Neural progenitor cell (in vitro differentiated cells): ENCODE results near the gene CADM1. TPM values are rescaled to one million over a fixed set of nuclear protein-coding genes. Genes with fewer than 3 reads are reported as not detected.

ENCODE experiments used
- DNase-seq: peaks from one replicate; pipeline ENCODE4 v3.0.0-alpha.2; 2016; ENCODE audit warnings: low spot score
- H2AFZ ChIP-seq: fragments of 200-600 bp; sonication (generic); replicated peaks from 2 replicates; pipeline ENCODE4 v1.6.1; 2016; ENCODE audit warnings: antibody characterized with exemption
- H3F3A ChIP-seq: fragments of 200-600 bp; sonication (generic); 2 replicates; pipeline ENCODE4 v1.6.1; 2016; ENCODE audit warnings: antibody characterized with exemption, low read depth
- H3K27ac ChIP-seq: fragments of 200-600 bp; sonication (generic); 2 replicates; pipeline ENCODE4 v1.5.1; 2016; ENCODE audit warnings: mild to moderate bottlenecking
- H3K27me3 ChIP-seq: fragments of 200-600 bp; sonication (generic); 2 replicates; pipeline ENCODE4 v1.6.1; 2016; ENCODE audit warnings: mild to moderate bottlenecking, moderate library complexity
- H3K36me3 ChIP-seq: fragments of 200-600 bp; sonication (generic); 2 replicates; pipeline ENCODE4 v1.5.1; 2016
- H3K4me1 ChIP-seq: fragments of 200-600 bp; sonication (generic); 2 replicates; pipeline ENCODE4 v1.6.1; 2016; ENCODE audit warnings: mixed run types
- H3K4me2 ChIP-seq: fragments of 200-600 bp; sonication (generic); 2 replicates; pipeline ENCODE4 v1.6.1; 2016
- H3K4me3 ChIP-seq: fragments of 200-600 bp; sonication (generic); 2 replicates; pipeline ENCODE4 v1.5.1; 2016
- H3K79me2 ChIP-seq: fragments of 200-600 bp; sonication (generic); 2 replicates; pipeline ENCODE4 v1.6.1; 2016; ENCODE audit warnings: low read depth
- H3K9ac ChIP-seq: fragments of 200-600 bp; sonication (generic); 2 replicates; pipeline ENCODE4 v1.6.1; 2016
- H3K9me3 ChIP-seq: fragments of 200-600 bp; sonication (generic); 2 replicates; pipeline ENCODE4 v1.5.1; 2016; ENCODE audit warnings: low read depth
- H4K20me1 ChIP-seq: fragments of 200-600 bp; sonication (generic); 2 replicates; pipeline ENCODE4 v1.6.1; 2016; ENCODE audit warnings: low read depth
- H3K27ac Mint-ChIP-seq: 3 replicates; pipeline ENCODE4 v1.8.0; 2021; ENCODE audit warnings: mixed read lengths
- H3K27me3 Mint-ChIP-seq: 2 replicates; pipeline ENCODE4 v1.8.0; 2022; ENCODE audit warnings: low read depth, mild to moderate bottlenecking, inconsistent platforms, moderate library complexity, mixed read lengths; ENCODE audit not compliant: insufficient read depth
- H3K36me3 Mint-ChIP-seq: 3 replicates; pipeline ENCODE4 v1.8.0; 2021; ENCODE audit warnings: mixed read lengths
- H3K4me1 Mint-ChIP-seq: 3 replicates; pipeline ENCODE4 v1.8.0; 2021; ENCODE audit warnings: mixed read lengths
- H3K4me3 Mint-ChIP-seq: 3 replicates; pipeline ENCODE4 v1.8.0; 2021; ENCODE audit warnings: mild to moderate bottlenecking, moderate library complexity, mixed read lengths
- H3K9me3 Mint-ChIP-seq: 3 replicates; pipeline ENCODE4 v1.8.0; 2020; ENCODE audit warnings: mixed read lengths
- CTCF ChIP-seq: fragments of 200-600 bp; sonication (generic); IDR thresholded peaks from 2 replicates; pipeline ENCODE4 v1.5.1; 2017; ENCODE audit warnings: antibody characterized with exemption, mild to moderate bottlenecking
- EZH2 ChIP-seq: fragments of 200-600 bp; sonication (generic); IDR thresholded peaks from 2 replicates; pipeline ENCODE4 v1.6.1; 2017; ENCODE audit warnings: antibody characterized with exemption, mild to moderate bottlenecking, moderate library complexity
- EZH2phosphoT487 ChIP-seq: fragments of 200-600 bp; sonication (generic); IDR thresholded peaks from 2 replicates; pipeline ENCODE4 v1.6.1; 2017; ENCODE audit warnings: antibody characterized with exemption
- total RNA-seq: library from RNA; depleted of rRNA; stranded (reverse); fragments of >200 nt; gene quantifications from 2 replicates; pipeline ENCODE4 v1.2.3, GENCODE V29; 2015; ENCODE audit warnings: low replicate concordance

The CADM1 gene
- total RNA-seq, 1 donor from 2014 or later, result 123 TPM

GRCh38 chr11:115168229-115168671 lies 336.0 kb downstream of the CADM1 start:
- Histone ChIP-seq H3K4me1 (no peaks in the 10 kb centered on the region), H3K4me3 (no peak overlapping the region), H3K9me3 (no peaks in the 10 kb centered on the region), H3K79me2 (no peaks in the 10 kb centered on the region), H2AFZ (no peak overlapping the region), H3K9ac (no peak overlapping the region), H3K27me3 (no peaks in the 10 kb centered on the region), H3K27ac (no peak overlapping the region), H3F3A (no peaks in the 10 kb centered on the region), H3K4me2 (no peak overlapping the region), H3K36me3 (no peaks in the 10 kb centered on the region), H4K20me1 (no peaks in the 10 kb centered on the region)
- TF ChIP-seq EZH2phosphoT487 (no peak), CTCF (no peak), EZH2 (no peak)
- Mint-ChIP-seq H3K4me3 (no peak overlapping the region), H3K27ac (no peak overlapping the region), H3K27me3 (peaks cover 13% of the 10 kb centered on the region), H3K9me3 (no peaks in the 10 kb centered on the region), H3K36me3 (peaks cover 4% of the 10 kb centered on the region), H3K4me1 (peaks cover 29% of the 10 kb centered on the region)
- DNase-seq, result no peak

GRCh38 chr11:115167456-115167855 lies 336.8 kb downstream of the CADM1 start:
- no peak overlapping the region for H3K27ac Mint-ChIP-seq
- DNase-seq, result no peak
- no peaks in the 10 kb centered on the region for H3K9me3 ChIP-seq
- no peak overlapping the region for H3K27ac ChIP-seq
- no peaks in the 10 kb centered on the region for H4K20me1 ChIP-seq
- TF ChIP-seq CTCF (no peak), EZH2phosphoT487 (no peak), EZH2 (no peak)
- H3K4me3 ChIP-seq, result no peak overlapping the region
- H3K4me2 ChIP-seq, result no peak overlapping the region
- no peaks in the 10 kb centered on the region for H3K4me1 ChIP-seq
- no peak overlapping the region for H3K4me3 Mint-ChIP-seq
- peaks cover 14% of the 10 kb centered on the region for H3K27me3 Mint-ChIP-seq
- peaks cover 29% of the 10 kb centered on the region for H3K4me1 Mint-ChIP-seq
- H3K27me3 ChIP-seq, result no peaks in the 10 kb centered on the region
- no peaks in the 10 kb centered on the region for H3K9me3 Mint-ChIP-seq
- H2AFZ ChIP-seq, result no peak overlapping the region
- no peak overlapping the region for H3K9ac ChIP-seq
- no peaks in the 10 kb centered on the region for H3F3A ChIP-seq
- H3K36me3 ChIP-seq, result no peaks in the 10 kb centered on the region
- H3K36me3 Mint-ChIP-seq, result peaks cover 4% of the 10 kb centered on the region
- H3K79me2 ChIP-seq, result no peaks in the 10 kb centered on the region

GRCh38 chr11:115166820-115167219 lies 337.4 kb downstream of the CADM1 start:
- Mint-ChIP-seq H3K4me3 (no peak overlapping the region), H3K27me3 (peaks cover 18% of the 10 kb centered on the region), H3K9me3 (no peaks in the 10 kb centered on the region), H3K4me1 (peaks cover 23% of the 10 kb centered on the region), H3K27ac (no peak overlapping the region), H3K36me3 (no peaks in the 10 kb centered on the region)
- DNase-seq, result no peak
- no peaks in the 10 kb centered on the region for H3K79me2 ChIP-seq
- H3K4me2 ChIP-seq, result no peak overlapping the region
- H3K9ac ChIP-seq, result no peak overlapping the region
- no peak overlapping the region for H3K4me3 ChIP-seq
- H3K4me1 ChIP-seq, result no peaks in the 10 kb centered on the region
- TF ChIP-seq EZH2phosphoT487, result no peak
- no peak for TF ChIP-seq CTCF
- no peak for TF ChIP-seq EZH2
- no peaks in the 10 kb centered on the region for H3K36me3 ChIP-seq
- no peak overlapping the region for H3K27ac ChIP-seq
- no peak overlapping the region for H2AFZ ChIP-seq
- H4K20me1 ChIP-seq, result no peaks in the 10 kb centered on the region
- no peaks in the 10 kb centered on the region for H3F3A ChIP-seq
- no peaks in the 10 kb centered on the region for H3K9me3 ChIP-seq
- no peaks in the 10 kb centered on the region for H3K27me3 ChIP-seq

GRCh38 chr11:115164774-115165173 lies 339.4 kb downstream of the CADM1 start:
- H3K36me3 ChIP-seq, result no peaks in the 10 kb centered on the region
- no peak overlapping the region for H3K27ac ChIP-seq
- DNase-seq, result no peak
- no peak overlapping the region for H3K27ac Mint-ChIP-seq
- H3F3A ChIP-seq, result no peaks in the 10 kb centered on the region
- H3K79me2 ChIP-seq, result no peaks in the 10 kb centered on the region
- no peak overlapping the region for H3K4me2 ChIP-seq
- no peaks in the 10 kb centered on the region for H3K9me3 Mint-ChIP-seq
- H2AFZ ChIP-seq, result no peak overlapping the region
- no peaks in the 10 kb centered on the region for H3K36me3 Mint-ChIP-seq
- H4K20me1 ChIP-seq, result no peaks in the 10 kb centered on the region
- peak overlapping the region; percentile 4 for H3K4me3 Mint-ChIP-seq
- peaks cover 26% of the 10 kb centered on the region for H3K27me3 Mint-ChIP-seq
- H3K4me1 ChIP-seq, result no peaks in the 10 kb centered on the region
- H3K9me3 ChIP-seq, result no peaks in the 10 kb centered on the region
- peaks cover 23% of the 10 kb centered on the region for H3K4me1 Mint-ChIP-seq
- H3K27me3 ChIP-seq, result no peaks in the 10 kb centered on the region
- TF ChIP-seq CTCF (no peak), EZH2 (no peak), EZH2phosphoT487 (no peak)
- H3K4me3 ChIP-seq, result no peak overlapping the region
- H3K9ac ChIP-seq, result no peak overlapping the region
